Measurements from ENCODE around the gene BYSL. TPM values are rescaled to one million over a fixed set of nuclear protein-coding genes. Genes with fewer than 3 reads are reported as not detected.

The BYSL gene
- total RNA-seq, 2 donors from 2014 or later, result 48.3 to 73.9 TPM

Other genes with a start within 250 kb of the BYSL start
- 10 to 100 TPM; 36.0 to 40.1 TPM for gene TFEB, start 185.9 kb upstream of the BYSL start, total RNA-seq
- gene PGC, start 174.1 kb upstream of the BYSL start, total RNA-seq, result not detected
- gene FRS3, start 141.6 kb upstream of the BYSL start, total RNA-seq, result 1 to 10 TPM; 7.4 to 9.5 TPM
- gene PRICKLE4, start 140.7 kb upstream of the BYSL start, total RNA-seq, result not detected
- gene TOMM6, start 133.8 kb upstream of the BYSL start, total RNA-seq, result 100 to 1,000 TPM; 208 to 284 TPM
- gene USP49, start 26.1 kb upstream of the BYSL start, total RNA-seq, result 10 to 100 TPM in 1 of 2 donors, 1 to 10 TPM in 1; 8.2 to 15.3 TPM
- 10 to 100 TPM; 25.5 to 33.0 TPM for gene MED20, start 360 bp upstream of the BYSL start, total RNA-seq
- 100 to 1,000 TPM; 382 to 466 TPM for gene CCND3, start 20.3 kb downstream of the BYSL start, total RNA-seq
- 10 to 100 TPM; 38.7 to 44.1 TPM for gene TAF8, start 129.0 kb downstream of the BYSL start, total RNA-seq
- under 1 TPM; 0.17 to 0.42 TPM for gene C6orf132, start 221.1 kb downstream of the BYSL start, total RNA-seq